GM12891 (cell line): ENCODE results near the gene VPS13D.
"Not testable (repeated sequence)": the region's sequence is repeated elsewhere in the genome, so short reads cannot be mapped to it uniquely, and the experiment has no call there.

Experiments
- DNase-seq: peaks from one replicate; pipeline ENCODE4 v3.0.0; 2011; ENCODE audit warnings: low spot score; ENCODE audit not compliant: insufficient read length
- FAIRE-seq: peaks from 2 replicates; lab custom pipeline; 2011; peaks lifted over from hg19 to GRCh38; lab: Jason Lieb, UNC
- PAX5 ChIP-seq: IDR thresholded peaks from 2 replicates; pipeline ENCODE4 v1.6.1; 2011; ENCODE audit warnings: low read length, moderate library complexity, mild to moderate bottlenecking; ENCODE audit not compliant: insufficient read depth, severe bottlenecking
- POLR2A ChIP-seq: IDR thresholded peaks from 2 replicates; pipeline ENCODE4 v1.6.1; 2011; ENCODE audit warnings: low read depth, low read length, control low read depth
- POLR2AphosphoS5 ChIP-seq: IDR thresholded peaks from 2 replicates; pipeline ENCODE4 v1.6.1; 2011; ENCODE audit warnings: low read depth, low read length, control low read depth
- POU2F2 ChIP-seq: IDR thresholded peaks from 2 replicates; pipeline ENCODE4 v1.6.1; 2011; ENCODE audit warnings: low read depth, mild to moderate bottlenecking, control low read depth, low read length, moderate library complexity
- SPI1 ChIP-seq: IDR thresholded peaks from 2 replicates; pipeline ENCODE4 v1.6.1; 2011; ENCODE audit warnings: low read depth, low read length, control low read depth
- TAF1 ChIP-seq: IDR thresholded peaks from 2 replicates; pipeline ENCODE4 v1.6.1; 2011; ENCODE audit warnings: low read depth, low read length, control low read depth

The VPS13D gene

DNA sequence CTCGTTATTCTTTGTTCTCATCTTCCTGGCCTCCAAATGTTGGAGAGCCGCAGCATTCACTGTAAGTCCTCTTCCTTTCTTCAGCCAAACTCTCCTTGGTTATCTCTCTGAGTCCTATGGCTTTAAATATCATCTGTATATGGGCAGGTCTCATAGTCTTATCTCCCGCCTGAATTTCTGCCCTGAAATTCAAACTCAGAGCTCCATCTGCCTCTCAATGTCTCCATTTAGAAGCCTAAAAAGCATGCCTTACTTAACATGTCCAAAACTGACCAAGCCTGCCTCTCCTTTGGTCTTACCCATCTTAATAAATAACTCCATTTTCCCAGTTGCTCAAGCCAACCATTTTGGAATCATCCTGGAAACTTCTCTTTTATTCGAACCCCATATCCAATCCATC lies 307.5 kb downstream of the VPS13D start:
- TF ChIP-seq PAX5 (no peak), TAF1 (no peak), POLR2AphosphoS5 (no peak), SPI1 (no peak)
- no peak for DNase-seq
- FAIRE-seq: no peak

DNA sequence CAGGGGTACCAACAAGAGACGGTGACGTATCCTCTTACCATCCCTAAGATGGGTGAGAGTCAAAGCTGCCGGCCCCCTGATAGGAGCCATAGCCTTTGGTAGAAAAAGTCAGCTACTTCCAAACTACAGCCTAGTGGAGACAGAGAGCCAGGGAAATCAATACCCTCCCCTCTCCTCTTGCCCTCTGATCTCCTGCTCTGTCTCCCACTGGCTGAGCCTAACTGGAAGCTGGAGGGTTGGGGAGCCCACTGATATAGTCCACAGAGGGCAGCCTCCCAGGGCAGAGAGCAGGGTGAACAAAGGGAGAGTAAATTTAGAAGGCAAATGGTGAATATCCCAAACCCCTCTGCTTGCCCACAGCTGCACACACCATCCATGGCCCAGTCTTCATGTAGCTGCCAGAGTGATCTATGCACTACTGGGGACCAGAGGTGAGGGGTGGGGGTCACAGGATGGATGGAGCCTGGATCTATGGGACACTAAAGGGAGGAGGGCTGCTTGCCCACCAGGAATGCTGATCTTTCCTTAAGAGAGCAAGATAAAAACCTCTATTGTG lies 308.2 kb downstream of the VPS13D start:
- no peak for DNase-seq
- FAIRE-seq: no peak
- TF ChIP-seq TAF1 (no peak), POU2F2 (no peak), POLR2A (no peak), PAX5 (no peak), SPI1 (no peak), POLR2AphosphoS5 (no peak)

DNA sequence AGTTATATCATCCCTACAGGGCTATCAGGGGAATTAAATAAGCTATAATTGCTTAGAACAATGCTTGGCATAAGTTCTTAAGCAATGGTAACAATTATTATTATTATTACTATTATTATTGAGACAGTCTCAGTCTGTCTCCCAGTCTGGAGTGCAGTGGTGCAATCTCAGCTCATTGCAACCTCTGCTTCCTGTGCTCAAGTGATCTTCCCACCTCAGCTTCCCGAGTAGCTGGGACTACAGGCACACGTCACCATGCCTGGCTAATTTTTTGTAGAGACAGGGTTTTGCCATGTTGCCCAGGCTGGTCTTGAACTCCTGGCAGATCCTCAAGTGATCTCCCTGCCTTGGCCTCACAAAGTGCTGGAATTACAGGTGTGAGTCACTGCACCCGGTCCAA lies 308.7 kb downstream of the VPS13D start:
- not testable (repeated sequence) for DNase-seq, FAIRE-seq

DNA sequence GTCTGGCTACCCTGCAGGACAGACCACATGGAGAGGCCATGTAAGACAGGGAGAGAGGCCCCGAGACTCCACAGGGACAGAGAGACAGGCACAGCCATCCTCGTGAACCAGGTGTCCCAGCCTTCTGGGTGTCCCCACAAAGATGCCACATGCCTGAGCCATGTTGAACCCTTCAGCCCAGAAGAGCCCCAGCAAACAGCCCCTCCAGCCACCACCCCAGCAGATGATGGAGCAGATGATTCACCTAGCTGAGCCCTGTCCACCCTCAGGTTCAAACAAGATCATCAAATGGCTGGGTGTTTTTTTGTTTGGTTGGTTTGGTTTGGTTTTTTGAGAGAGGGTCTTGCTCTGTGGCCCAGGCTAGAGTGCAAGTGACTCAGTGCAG lies 309.5 kb downstream of the VPS13D start:
- no peak for TF ChIP-seq TAF1
- TF ChIP-seq POLR2A: no peak
- no peak for TF ChIP-seq POLR2AphosphoS5
- TF ChIP-seq POU2F2: no peak
- TF ChIP-seq PAX5: no peak
- no peak for TF ChIP-seq SPI1
- no peak for FAIRE-seq
- no peak for DNase-seq

DNA sequence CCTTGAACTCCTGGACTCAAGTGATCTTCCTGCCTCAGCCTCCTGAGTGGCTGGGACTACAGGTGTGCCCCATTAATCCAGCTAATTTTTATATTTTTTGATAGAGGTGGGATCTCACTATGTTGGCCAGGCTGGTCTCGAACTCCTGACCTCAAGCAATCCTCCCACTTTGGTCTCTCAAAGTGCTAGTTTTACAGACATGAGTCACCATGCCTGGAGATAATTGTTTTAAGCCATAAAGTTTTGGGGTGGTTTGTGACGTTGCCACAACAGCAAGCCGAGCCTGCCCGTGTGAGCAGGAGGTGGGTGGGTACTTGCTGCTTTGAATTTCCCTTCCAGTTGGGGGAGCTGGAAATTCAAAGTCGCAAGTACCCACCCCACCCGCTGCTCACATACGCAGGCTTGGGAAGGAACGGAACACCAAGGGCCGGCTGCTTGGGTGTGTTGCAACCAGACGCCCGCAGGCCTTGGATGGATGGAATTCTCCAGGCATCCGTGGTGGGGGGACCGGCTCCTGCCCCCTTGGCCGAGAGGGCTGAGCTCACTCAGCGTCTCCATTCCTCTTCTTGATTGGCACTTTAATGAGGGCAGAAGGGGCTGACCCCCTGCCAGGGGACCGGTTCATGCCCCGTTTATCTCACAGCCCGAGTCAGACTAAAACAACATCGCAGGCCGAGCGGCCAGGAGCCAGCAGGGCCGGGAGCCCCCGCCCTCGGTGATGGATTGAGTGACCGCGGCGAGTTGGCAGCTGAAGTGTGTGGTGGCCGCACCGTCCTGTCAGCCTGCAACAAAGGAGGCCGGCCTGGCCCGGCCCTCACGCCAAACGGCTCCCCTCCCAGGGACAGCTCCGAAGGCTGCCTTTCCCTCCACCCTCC lies 310.1 kb downstream of the VPS13D start:
- DNase-seq (no peak), FAIRE-seq (no peak)
- TF ChIP-seq TAF1 (no peak), POLR2AphosphoS5 (no peak), POLR2A (no peak), POU2F2 (no peak), PAX5 (no peak), SPI1 (no peak)

DNA sequence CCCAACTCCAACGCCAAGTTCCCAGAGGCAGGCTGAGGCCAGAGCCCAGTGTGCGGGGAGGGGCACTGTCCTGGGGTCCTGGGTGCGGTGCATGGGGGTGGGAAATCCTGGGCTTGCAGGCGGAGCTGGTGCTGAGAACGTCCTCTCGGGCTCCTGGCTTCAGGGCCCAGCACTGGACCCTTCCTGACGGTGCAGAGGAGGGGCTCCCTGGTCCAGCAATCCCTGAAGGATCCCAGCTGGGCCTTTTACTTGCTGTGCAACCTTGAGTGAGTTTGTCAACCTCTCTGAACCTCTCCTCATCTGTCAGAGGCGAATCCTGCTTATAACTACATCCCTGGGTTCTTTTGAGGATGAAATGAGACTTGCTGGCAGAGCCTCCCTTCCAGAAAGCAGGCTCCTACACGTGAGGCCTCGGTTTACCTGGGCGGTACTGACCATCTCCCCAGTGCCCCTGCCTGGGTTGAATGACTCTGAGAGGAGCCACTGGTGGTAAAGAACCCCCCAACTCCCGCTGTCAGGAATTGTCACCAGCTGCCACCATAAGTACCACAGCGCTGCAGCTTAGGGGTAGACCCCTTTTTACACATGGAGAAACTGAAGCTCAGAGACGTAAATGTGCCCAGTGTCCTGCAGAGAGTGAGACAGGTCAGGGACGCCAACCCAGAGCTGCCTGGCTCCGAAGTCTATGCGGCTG lies 310.9 kb downstream of the VPS13D start:
- TF ChIP-seq POU2F2 (no peak), TAF1 (no peak), POLR2AphosphoS5 (no peak), POLR2A (no peak), PAX5 (no peak), SPI1 (no peak)
- DNase-seq (no peak), FAIRE-seq (no peak)

DNA sequence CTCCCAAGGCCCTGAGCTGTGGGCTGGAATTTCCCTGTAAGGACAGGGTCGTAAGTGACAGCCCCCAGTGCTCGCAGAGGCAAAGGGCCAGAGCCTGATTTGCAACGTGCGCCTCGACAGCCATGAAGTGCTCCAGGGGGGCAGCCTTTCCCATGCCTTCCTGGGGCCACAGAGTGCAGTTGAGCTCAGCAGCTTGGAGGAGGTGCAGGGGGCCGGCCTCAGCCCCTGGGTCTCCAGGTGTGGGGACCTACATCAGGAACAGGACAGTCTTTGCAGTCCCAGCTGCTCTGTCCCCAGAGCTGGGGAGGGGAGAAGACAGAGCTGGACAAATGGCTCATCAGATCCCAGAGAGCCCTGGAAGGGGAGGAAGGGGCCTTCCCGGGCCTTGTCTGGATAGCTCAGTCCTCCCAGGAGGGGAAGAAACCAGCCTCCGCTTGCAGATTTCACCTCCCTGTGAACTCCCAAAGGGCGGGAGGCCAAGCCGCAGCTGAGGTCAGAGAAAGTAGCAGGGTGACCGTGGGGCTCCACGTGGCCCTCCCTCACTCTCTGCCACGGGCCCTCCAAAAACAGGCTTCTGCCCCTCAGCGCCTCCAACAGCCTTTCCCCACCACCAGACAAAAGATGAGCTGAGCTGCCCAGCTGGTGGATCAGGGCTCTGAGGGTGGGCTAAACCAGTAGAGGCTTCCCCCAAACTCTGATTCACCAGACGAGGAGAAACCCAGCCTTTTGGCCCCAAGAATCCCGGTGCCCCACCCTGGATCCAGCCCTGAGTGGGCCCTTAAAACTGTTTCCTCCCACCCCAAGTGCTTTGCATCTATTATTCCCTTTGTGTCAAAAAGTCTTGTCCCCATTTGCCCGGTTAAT lies 311.7 kb downstream of the VPS13D start:
- no peak for FAIRE-seq

DNA sequence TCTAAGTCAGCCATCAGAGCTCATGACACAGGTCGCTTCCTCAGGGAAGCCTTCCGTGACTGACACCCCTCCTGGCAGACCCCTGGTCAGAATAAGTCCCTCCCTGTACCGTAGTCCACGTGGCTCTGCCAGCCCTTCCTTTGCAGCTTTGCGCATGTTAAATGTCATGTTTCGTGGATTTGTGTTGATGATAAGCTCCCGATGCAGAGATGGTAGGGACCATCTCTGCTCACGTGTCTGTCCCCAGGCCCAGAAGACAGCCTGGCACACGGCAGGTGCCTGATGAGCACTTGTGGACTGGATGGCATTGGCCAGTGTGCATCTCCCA lies 312.3 kb downstream of the VPS13D start:
- no peak for DNase-seq
- no peak for FAIRE-seq
- TF ChIP-seq POLR2A (no peak), TAF1 (no peak), SPI1 (no peak), POLR2AphosphoS5 (no peak), POU2F2 (no peak), PAX5 (no peak)

More for the DNA sequence above, 311.7 kb downstream of the VPS13D start:
- TF ChIP-seq POLR2AphosphoS5 (no peak), POLR2A (no peak), PAX5 (no peak), TAF1 (no peak), POU2F2 (no peak), SPI1 (no peak)
- DNase-seq: no peak
